Fibroblast of lung (primary cell): Measurements from ENCODE around the gene HTD2.

ENCODE experiments used
- CTCF ChIP-seq, 2 donors: IDR thresholded peaks in 1 of 2; conservative IDR thresholded peaks in 1 of 2; 1 replicate in 1 of 2; 2 replicates in 1 of 2; pipeline ENCODE4 v1.5.1; 2011 to 2012; ENCODE audit warnings: low read length in 2 of 2, control low read depth in 1 of 2, inconsistent platforms in 1 of 2, low read depth in 1 of 2, mild to moderate bottlenecking in 1 of 2
- EZH2 ChIP-seq: IDR thresholded peaks from 2 replicates; pipeline ENCODE4 v1.5.1; 2012; ENCODE audit warnings: low read length, control low read depth, mild to moderate bottlenecking; ENCODE audit errors: missing control alignments

GRCh38 chr3:58325525-58325992, 19.2 kb downstream of the HTD2 start:
- TF ChIP-seq CTCF (conservative IDR thresholded peaks at IDR 0.05 in 1 of 2, IDR thresholded peaks at IDR 0.05 in 1 of 2; ENCODE audit: low read depth in 1 of 2, low read length in 2 of 2) (no peak), EZH2 (no peak)
